Peyer's patch (tissue), 4 donors: ENCODE results near the gene CACNA1G.

Experiments
- CTCF ChIP-seq, 6 experiments: fragments of 450-650 bp in 4 of 6; fragments of 200-600 bp in 2 of 6; sonication (generic) in 1 of 6; IDR thresholded peaks; one replicate each; pipeline ENCODE4 v1.5.1; 2017 to 2019; ENCODE audit warnings: antibody characterized with exemption in 6 of 6, mild to moderate bottlenecking in 3 of 6, moderate library complexity in 1 of 6
- POLR2A ChIP-seq, 2 donors: fragments of 450-650 bp; IDR thresholded peaks; one replicate each; pipeline ENCODE4 v1.5.1; 2017; ENCODE audit warnings: antibody characterized with exemption in 2 of 2, mild to moderate bottlenecking in 2 of 2, moderate library complexity in 2 of 2

DNA sequence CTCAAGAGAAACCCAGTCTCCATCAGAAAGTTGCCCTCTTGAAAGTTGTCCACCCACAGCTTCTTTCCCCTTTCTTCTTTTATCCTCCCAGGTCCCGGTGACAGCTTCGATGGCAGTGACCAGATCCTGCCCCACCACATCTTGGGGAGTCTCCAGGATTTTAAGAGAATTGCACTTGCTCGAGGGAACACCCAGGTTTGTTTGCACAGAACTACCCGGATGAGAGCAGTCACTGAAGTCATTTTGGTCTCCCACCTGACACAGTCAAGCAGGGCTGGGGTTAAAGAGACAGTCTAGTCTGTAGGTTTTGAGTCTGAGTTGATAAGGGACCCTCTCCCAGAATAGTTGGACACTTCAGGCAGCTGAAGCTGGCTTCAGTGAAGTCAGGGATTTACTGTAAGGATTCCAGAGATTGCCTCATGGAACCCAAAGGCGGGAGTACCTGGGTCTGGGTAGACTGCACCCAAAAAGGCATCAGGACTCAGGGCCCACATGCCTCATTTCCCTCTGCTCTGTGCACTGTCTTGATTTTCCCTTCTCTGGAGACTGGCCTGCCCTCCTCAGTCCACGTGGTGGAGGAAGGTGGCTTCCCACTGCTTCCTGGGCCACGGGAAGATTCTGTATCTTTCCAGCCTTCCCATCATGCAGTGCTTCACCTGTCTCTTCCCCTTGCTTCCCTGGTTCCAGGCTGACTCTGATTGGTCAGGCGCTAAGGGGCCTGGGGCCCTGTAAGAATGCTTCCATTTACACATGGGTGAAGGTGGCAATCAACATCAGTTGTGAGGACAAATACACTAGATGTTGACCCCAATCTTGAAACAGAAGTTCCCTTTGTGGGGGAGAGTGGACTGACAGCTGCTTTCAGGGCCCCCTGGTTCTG, 42.8 kb upstream of the CACNA1G start:
- TF ChIP-seq CTCF (IDR thresholded peaks at IDR 0.05), result no peak
- TF ChIP-seq POLR2A (IDR thresholded peaks at IDR 0.05), result no peak
